Type B pancreatic cell (in vitro differentiated cells): ENCODE results near the gene ANO9. TPM values are rescaled to one million over a fixed set of nuclear protein-coding genes. Genes with fewer than 3 reads are reported as not detected.
A peak's percentile ranks its signal among the peaks of the same experiment; 100 is the strongest.

ENCODE experiments used
- DNase-seq: peaks from one replicate; pipeline ENCODE4 v3.0.0; 2021; ENCODE audit warnings: mixed read lengths; ENCODE audit not compliant: unreplicated experiment; ENCODE audit errors: extremely low spot score
- H3K27ac Mint-ChIP-seq: 2 replicates; pipeline ENCODE4 v1.8.0; 2021; ENCODE audit warnings: mild to moderate bottlenecking, mixed read lengths
- H3K27me3 Mint-ChIP-seq: 2 replicates; pipeline ENCODE4 v1.8.0; 2021; ENCODE audit warnings: mixed read lengths
- H3K36me3 Mint-ChIP-seq: 2 replicates; pipeline ENCODE4 v1.8.0; 2021; ENCODE audit warnings: mixed read lengths
- H3K4me1 Mint-ChIP-seq: one replicate; pipeline ENCODE4 v1.8.0; 2021; ENCODE audit warnings: mixed read lengths; ENCODE audit not compliant: unreplicated experiment
- H3K4me3 Mint-ChIP-seq: 2 replicates; pipeline ENCODE4 v1.8.0; 2021; ENCODE audit warnings: mild to moderate bottlenecking, mixed read lengths
- H3K9me3 Mint-ChIP-seq: 2 replicates; pipeline ENCODE4 v1.8.0; 2021; ENCODE audit warnings: mixed read lengths
- total RNA-seq: library from RNA; stranded (reverse); gene quantifications from 2 replicates; pipeline ENCODE4 v1.2.1, GENCODE V29; 2021; ENCODE audit warnings: low replicate concordance
- TF ChIP-seq, protein P1 (sequence below): fragments of 200-600 bp; sonication (generic); conservative IDR thresholded peaks from 2 replicates; pipeline ENCODE4 v1.5.0; 2021; ENCODE audit warnings: antibody characterized with exemption, mild to moderate bottlenecking

The ANO9 gene
- total RNA-seq, 1 donor from 2014 or later: 25.3 TPM

DNA sequence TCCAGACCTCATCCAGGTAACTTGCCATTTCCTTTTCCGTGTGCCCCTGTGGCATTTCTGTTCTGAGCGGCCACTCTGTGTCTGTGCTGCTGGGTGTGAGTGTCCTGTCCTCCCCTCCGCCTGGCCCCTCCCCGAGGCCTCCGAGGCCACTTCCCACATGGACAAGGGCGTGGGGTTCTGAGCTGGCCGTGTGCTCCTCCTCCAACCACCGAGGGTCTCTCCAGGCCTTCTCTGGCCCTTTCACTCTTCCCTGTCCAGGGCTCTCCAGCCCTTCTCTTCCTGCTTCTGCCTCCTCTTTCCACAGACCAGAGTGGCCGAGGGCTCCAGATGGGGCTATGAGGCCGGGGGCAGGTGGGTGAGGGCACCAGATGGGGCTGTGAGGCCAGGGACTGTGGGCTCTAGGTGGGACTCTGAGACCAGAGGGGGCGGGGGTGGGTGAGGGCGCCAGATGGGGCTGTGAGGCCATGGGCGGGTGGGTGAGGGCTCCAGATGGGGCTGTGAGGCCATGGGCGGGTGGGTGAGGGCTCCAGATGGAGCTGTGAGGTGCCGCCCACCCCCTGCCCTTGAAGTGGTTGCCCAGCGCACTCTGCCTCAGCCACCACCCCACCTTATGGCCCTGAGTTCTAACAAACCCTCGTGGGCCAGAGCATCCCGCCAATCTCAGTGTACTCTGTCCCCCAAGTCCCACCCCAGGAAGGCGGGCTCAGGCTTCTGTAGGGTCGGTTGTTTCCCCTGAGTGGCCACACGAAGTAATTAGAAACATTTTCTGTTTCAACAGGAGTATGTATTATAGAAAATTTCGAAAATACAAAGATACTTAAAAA is 32.4 kb upstream of the ANO9 start:
- H3K4me1 Mint-ChIP-seq: peaks cover 12% of the 10 kb centered on the region

DNA sequence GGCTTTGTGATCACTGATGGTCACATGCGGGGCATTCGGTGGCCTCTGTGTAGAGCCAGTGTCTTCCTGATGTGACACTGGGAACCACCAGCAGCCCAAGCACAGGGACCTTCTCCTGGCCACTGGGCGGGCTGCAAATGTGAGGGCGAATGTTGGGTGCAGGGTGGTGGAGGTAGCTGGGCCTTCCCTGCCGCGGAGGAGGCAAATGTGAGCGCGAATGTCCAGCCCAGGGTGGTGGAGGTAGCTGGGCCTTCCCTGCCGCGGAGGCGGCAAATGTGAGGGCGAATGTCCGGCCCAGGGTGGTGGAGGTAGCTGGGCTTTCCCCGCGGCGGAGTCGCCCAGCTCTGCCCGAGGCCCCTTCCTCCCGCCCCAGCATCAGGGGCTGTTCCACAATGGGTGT is 31.6 kb upstream of the ANO9 start:
- no peak overlapping the region for H3K4me3 Mint-ChIP-seq
- H3K9me3 Mint-ChIP-seq: no peaks in the 10 kb centered on the region
- DNase-seq: no peak
- no peaks in the 10 kb centered on the region for H3K36me3 Mint-ChIP-seq
- peaks cover 15% of the 10 kb centered on the region for H3K4me1 Mint-ChIP-seq
- TF ChIP-seq, protein P1, sequence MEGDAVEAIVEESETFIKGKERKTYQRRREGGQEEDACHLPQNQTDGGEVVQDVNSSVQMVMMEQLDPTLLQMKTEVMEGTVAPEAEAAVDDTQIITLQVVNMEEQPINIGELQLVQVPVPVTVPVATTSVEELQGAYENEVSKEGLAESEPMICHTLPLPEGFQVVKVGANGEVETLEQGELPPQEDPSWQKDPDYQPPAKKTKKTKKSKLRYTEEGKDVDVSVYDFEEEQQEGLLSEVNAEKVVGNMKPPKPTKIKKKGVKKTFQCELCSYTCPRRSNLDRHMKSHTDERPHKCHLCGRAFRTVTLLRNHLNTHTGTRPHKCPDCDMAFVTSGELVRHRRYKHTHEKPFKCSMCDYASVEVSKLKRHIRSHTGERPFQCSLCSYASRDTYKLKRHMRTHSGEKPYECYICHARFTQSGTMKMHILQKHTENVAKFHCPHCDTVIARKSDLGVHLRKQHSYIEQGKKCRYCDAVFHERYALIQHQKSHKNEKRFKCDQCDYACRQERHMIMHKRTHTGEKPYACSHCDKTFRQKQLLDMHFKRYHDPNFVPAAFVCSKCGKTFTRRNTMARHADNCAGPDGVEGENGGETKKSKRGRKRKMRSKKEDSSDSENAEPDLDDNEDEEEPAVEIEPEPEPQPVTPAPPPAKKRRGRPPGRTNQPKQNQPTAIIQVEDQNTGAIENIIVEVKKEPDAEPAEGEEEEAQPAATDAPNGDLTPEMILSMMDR: no peak
- no peaks in the 10 kb centered on the region for H3K27me3 Mint-ChIP-seq
- no peak overlapping the region for H3K27ac Mint-ChIP-seq

More for the DNA sequence above, 32.4 kb upstream of the ANO9 start:
- no peak overlapping the region for H3K4me3 Mint-ChIP-seq
- H3K36me3 Mint-ChIP-seq: no peaks in the 10 kb centered on the region
- no peaks in the 10 kb centered on the region for H3K27me3 Mint-ChIP-seq
- H3K27ac Mint-ChIP-seq: no peak overlapping the region
- DNase-seq: no peak
- TF ChIP-seq, protein P1: no peak
- H3K9me3 Mint-ChIP-seq: no peaks in the 10 kb centered on the region

DNA sequence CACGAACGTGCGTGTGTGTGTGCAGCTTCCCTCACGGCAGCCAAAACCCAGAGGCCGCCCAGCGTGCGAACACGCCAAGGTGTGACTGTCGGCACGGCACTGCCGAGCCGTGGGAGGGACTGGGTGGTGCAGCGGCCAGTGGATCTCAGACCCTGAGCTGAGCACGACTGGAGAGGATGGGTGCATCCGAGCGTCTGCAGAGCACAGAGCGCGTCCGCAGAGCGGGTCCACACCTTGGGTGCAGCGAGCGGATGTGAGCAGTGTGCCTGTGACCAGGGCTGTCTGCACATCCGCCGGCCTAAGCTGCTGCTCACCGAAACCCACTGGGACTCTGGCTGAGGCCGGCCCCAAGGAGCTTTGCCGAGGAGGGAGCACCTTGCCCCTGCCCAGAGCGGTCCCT is 31.0 kb upstream of the ANO9 start:
- H3K9me3 Mint-ChIP-seq: no peaks in the 10 kb centered on the region
- H3K36me3 Mint-ChIP-seq: no peaks in the 10 kb centered on the region
- no peak overlapping the region for H3K4me3 Mint-ChIP-seq
- TF ChIP-seq, protein P1: no peak
- H3K27ac Mint-ChIP-seq: no peak overlapping the region
- no peaks in the 10 kb centered on the region for H3K27me3 Mint-ChIP-seq
- H3K4me1 Mint-ChIP-seq: peaks cover 21% of the 10 kb centered on the region
- no peak for DNase-seq

DNA sequence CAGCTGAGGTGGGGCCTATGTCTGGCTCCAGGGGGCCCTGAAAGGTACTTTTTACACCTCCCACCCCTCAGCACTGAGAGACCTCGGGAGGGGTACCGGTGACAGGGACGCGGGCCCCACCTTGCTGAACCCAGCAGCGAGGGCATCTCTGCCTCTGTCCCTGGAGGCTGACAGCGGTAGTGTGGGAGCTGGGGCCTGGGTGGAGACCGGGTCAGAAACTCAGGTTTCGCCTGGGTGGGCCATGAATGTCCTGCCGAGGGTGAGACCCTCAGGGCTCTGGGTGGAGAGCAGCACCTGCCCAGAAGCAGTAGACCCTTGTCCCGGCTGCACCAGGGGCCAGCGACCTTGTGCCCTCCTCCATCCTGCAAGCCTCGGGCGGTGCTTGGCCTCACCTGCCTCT is 30.5 kb upstream of the ANO9 start:
- Mint-ChIP-seq H3K27me3 (no peaks in the 10 kb centered on the region), H3K27ac (no peak overlapping the region), H3K9me3 (no peaks in the 10 kb centered on the region), H3K4me3 (no peak overlapping the region), H3K36me3 (no peaks in the 10 kb centered on the region), H3K4me1 (peaks cover 21% of the 10 kb centered on the region)
- no peak for DNase-seq
- TF ChIP-seq, protein P1: peak; percentile 15

DNA sequence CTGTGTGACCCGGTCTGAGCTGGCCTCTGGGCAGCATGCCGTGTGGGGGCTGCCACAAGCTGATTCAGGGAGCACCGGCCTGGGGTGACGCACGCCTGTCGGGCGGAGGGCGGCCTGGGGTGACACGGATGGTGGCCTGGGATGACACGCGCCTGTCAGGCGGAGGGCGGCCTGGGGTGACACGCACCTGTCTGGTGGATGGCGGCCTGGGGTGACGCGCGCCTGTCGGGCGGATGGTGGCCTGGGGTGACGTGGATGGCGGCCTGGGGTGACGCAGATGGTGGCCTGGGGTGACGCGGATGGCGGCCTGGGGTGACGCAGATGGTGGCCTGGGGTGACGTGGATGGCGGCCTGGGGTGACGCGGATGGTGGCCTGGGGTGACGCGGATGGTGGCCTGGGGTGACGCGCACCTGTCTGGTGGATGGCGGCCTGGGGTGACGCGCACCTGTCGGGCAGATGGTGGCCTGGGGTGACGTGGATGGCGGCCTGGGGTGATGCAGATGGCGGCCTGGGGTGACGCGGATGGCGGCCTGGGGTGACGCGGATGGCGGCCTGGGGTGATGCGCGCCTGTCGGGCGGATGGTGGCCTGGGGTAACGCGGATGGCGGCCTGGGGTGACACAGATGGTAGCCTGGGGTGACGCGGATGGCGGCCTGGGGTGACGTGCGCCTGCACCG is 29.8 kb upstream of the ANO9 start:
- H3K4me3 Mint-ChIP-seq: no peak overlapping the region
- no peaks in the 10 kb centered on the region for H3K36me3 Mint-ChIP-seq
- no peaks in the 10 kb centered on the region for H3K9me3 Mint-ChIP-seq
- H3K27me3 Mint-ChIP-seq: no peaks in the 10 kb centered on the region
- no peak for DNase-seq
- TF ChIP-seq, protein P1: no peak
- no peak overlapping the region for H3K27ac Mint-ChIP-seq
- H3K4me1 Mint-ChIP-seq: peaks cover 18% of the 10 kb centered on the region
